Measurements from ENCODE around the gene ZNF771. TPM values are rescaled to one million over a fixed set of nuclear protein-coding genes. Genes with fewer than 3 reads are reported as not detected.

Gene ZNF771
- total RNA-seq, 3 donors from 2014 or later = 7.1 to 9.8 (median 9.4) TPM

DNA sequence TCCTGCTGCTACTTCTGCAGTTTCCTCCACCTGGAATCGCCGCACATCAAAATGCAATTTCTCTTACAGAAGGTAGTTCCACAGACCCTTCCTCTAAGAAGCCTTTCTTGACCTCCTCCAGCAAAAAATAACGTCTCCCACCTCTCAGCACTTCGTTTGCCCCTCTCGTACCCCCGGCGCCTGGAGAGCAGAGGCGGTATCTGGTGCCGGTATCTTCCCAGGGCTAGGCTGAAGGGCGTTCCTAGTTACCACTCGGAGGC, 21.9 kb downstream of the ZNF771 start:
- no peak overlapping the region for H3K4me3 Mint-ChIP-seq
- no peaks in the 10 kb centered on the region for H3K9me3 Mint-ChIP-seq
- peaks cover 16% of the 10 kb centered on the region for H3K36me3 Mint-ChIP-seq (ENCODE audit: insufficient read depth)
- ATAC-seq (no peak), DNase-seq (no peak)
- no peaks in the 10 kb centered on the region for H3K27me3 Mint-ChIP-seq (ENCODE audit: low read depth)
- peaks cover 15% of the 10 kb centered on the region for H3K4me1 Mint-ChIP-seq (ENCODE audit: low read depth)

DNA sequence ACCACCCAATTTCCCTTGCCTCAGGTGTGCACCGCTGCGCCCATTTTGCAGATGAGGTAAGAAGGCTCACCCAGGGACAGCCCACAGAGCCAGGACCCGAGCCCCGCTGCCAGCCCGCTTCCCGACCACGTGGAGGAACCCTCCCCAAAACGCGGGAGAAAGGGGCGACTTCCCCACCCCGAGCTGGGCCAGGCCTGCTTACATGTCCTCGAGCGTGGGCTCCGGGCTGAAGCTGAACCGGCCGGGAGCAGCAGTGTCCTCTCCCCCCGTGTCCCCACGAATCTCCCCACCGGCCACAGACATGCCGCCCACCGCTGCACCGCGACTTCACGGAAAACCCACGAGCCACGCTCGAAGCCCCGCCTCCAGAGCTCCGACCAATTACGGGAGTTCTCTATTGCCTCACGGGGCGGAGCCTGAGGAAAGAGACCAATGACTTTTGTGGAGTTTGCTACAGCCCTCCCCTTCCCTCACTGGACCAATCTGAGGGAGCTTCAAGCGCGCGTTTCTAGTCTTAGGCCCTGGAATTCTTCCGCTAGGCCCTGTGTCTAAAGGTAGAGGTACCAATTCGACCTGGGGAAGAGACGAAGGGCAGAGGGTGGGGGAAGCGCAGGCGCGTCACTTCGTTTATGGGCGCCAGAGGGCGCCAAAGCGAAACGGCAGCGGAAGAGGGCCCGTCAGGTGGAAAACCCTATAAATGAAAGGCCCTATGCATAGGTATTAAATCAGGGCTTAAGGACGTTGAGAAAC, 22.4 kb downstream of the ZNF771 start, which contains the start of gene DCTPP1:
Gene DCTPP1 (minus strand): TSS at position 353 of the 750 bp plus-strand sequence. CDS start 50 bp downstream, at position 303.
- peaks cover 16% of the 10 kb centered on the region for H3K36me3 Mint-ChIP-seq (ENCODE audit: insufficient read depth)
- peaks cover 20% of the 10 kb centered on the region for H3K4me1 Mint-ChIP-seq (ENCODE audit: low read depth)
- H3K27me3 Mint-ChIP-seq (ENCODE audit: low read depth) = no peaks in the 10 kb centered on the region
- ATAC-seq (peak; percentile 97), DNase-seq (peak; percentile 95)
- H3K4me3 Mint-ChIP-seq = no peak within 1 kb of the TSS
- H3K9me3 Mint-ChIP-seq = no peaks in the 10 kb centered on the region

DNA sequence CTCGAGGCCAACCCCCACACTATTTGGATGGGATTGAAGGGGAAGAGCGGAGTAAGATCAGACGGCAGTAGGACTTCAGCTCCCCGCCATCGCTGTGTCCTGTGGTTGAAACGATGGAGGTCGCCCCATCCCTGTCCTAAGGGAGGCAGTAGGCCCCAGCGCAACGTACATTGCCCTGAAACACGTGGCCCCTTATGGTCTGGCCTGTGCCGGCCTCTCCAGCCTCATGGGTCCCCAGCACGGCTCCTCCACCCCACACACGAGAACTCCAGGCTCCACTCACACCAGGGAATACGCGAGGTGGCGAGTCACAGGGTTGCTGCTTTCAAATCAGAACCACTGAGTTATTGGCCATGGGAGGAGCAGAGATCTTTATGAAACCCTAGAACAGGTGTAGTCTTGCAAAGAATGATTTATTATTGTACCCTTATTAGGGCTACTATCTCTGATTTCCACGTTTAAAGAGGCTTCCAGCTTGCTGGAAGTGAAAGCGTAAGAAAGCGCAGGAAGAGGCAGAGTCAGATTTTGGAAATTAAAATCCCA, 23.1 kb downstream of the ZNF771 start:
- Mint-ChIP-seq H3K9me3 (no peaks in the 10 kb centered on the region), H3K4me1 (ENCODE audit: low read depth) (peaks cover 23% of the 10 kb centered on the region), H3K36me3 (ENCODE audit: insufficient read depth) (peaks cover 16% of the 10 kb centered on the region), H3K27me3 (ENCODE audit: low read depth) (no peaks in the 10 kb centered on the region), H3K4me3 (no peak overlapping the region)
- DNase-seq (no peak), ATAC-seq (peak; percentile 6 to 10)

DNA sequence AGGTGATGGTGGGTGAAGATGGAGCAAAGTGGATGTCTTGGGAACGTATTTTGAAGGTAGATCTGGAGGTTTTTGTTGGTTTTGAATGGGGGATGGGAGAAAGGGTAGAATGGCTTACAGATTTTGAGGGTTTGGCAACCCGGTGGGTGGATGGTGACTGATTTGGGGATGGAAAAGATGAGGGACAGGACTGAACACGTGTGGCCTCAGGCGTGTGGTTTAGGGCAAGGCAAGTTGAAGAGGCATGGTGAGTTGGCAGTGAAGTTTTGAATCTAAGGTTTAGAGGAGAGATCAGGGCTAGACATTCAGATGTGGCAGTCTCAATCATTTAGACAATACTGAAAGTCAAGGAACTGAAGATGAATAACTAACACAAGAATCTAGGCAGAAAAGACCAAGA, 27.4 kb downstream of the ZNF771 start:
- no peaks in the 10 kb centered on the region for H3K36me3 Mint-ChIP-seq (ENCODE audit: insufficient read depth)
- no peak overlapping the region for H3K4me3 Mint-ChIP-seq
- no peaks in the 10 kb centered on the region for H3K27me3 Mint-ChIP-seq (ENCODE audit: low read depth)
- peaks cover 17% of the 10 kb centered on the region for H3K4me1 Mint-ChIP-seq (ENCODE audit: low read depth)
- ATAC-seq = peak; percentile 39 to 49
- no peaks in the 10 kb centered on the region for H3K9me3 Mint-ChIP-seq
- no peak for DNase-seq

DNA sequence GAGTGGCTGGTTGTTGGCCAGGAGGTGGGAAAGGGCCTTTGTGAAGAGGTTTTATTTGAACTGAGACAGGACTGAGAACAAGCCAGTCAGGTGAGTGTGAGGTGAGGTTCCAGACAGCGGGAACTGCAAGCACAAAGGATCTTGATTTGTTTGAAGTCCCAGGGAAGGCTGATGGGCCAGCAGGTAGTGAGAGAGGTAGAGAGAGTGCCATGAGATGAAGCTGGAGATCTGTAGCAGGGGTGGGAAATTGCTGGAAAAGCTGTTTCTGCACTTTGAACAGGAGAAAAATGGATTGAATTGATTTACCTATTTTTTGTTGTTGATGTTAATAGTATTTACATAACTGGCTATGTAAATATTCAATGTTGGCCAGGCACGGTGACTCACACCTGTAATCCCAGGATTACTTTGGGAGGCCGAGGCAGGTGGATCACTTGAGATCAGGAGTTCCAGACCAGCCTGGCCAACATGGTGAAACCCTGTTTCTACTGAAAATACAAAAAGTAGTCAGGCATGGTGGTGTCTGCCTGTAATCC, 30.2 kb downstream of the ZNF771 start:
- Mint-ChIP-seq H3K9me3 (no peaks in the 10 kb centered on the region), H3K4me1 (ENCODE audit: low read depth) (peaks cover 17% of the 10 kb centered on the region), H3K36me3 (ENCODE audit: insufficient read depth) (no peaks in the 10 kb centered on the region), H3K27me3 (ENCODE audit: low read depth) (no peaks in the 10 kb centered on the region), H3K4me3 (no peak overlapping the region)
- no peak for ATAC-seq
- DNase-seq = no peak

DNA sequence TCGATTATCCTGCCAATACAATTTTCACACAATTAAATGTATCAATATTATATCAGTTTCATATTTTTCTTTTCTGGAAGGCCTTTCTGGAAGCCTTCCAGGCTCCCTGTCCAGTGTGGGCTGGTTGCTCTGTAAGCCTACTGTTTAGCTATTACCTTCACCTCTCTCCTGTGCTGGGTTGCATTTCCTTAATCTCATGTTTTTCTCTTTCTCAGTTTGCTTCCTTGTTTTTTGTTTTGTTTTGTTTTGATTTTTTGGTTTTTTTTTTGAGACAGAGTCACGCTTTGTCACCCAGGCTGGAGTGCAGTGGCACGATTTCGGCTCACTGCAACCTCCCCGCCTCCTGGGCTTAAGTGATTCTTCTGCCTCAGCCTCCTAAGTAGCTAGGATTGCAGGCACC, 31.4 kb downstream of the ZNF771 start:
- no peaks in the 10 kb centered on the region for H3K27me3 Mint-ChIP-seq (ENCODE audit: low read depth)
- no peaks in the 10 kb centered on the region for H3K9me3 Mint-ChIP-seq
- no peak for DNase-seq
- H3K4me1 Mint-ChIP-seq (ENCODE audit: low read depth) = peaks cover 23% of the 10 kb centered on the region
- peaks cover 9% of the 10 kb centered on the region for H3K36me3 Mint-ChIP-seq (ENCODE audit: insufficient read depth)
- H3K4me3 Mint-ChIP-seq = no peak overlapping the region
- ATAC-seq = no peak

DNA sequence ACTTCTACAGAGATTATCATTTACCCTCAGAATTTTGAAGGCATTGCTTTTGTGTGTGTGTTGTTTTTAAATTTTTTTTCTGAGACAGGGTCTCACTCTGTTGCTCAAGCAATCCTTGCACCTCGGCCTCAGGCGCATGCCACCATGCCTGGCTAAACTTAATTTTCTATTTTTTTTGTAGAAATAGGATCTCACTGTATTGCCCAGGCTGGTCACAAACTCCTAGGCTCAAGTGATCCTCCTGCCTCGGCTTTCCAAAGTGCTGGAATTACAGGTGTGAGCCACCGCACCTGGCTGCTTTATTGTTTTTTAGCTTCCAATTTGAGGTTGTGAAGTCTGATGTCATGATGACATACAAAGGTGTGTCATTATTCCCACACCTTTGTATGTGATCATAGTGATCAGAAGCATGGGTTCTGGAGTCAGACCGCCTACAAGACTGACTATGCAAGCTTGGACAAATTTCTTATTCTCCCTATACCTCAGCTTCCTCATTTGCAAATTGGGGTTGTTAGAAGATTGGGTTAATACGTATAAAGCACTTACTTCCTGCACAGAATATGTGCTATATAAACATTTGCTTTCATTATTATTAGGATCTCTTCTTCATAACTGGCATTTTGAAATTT, 32.4 kb downstream of the ZNF771 start:
- DNase-seq (no peak), ATAC-seq (no peak)
- Mint-ChIP-seq H3K4me3 (no peak overlapping the region), H3K4me1 (ENCODE audit: low read depth) (peaks cover 24% of the 10 kb centered on the region), H3K36me3 (ENCODE audit: insufficient read depth) (peaks cover 15% of the 10 kb centered on the region), H3K27me3 (ENCODE audit: low read depth) (no peaks in the 10 kb centered on the region), H3K9me3 (no peaks in the 10 kb centered on the region)

DNA sequence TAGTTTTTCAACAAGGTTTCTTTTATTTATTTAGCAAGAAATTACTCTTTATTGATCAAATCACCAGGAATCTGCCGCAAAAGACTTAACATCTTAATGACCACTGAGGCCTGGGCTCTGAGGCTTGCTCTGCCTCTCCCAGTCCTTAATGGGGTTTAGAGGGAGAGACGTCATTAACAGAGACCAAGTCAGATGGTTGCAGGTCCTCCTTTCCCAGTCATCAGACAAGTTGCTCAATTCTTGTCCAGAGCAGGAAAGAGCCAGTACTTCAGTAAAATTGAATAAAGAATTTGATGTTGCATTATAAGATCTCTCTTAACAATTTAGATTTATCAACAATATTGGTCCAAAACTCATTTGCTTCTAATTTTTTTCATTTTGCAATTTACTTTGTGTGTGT, 36.2 kb downstream of the ZNF771 start:
- peaks cover 16% of the 10 kb centered on the region for H3K36me3 Mint-ChIP-seq (ENCODE audit: insufficient read depth)
- no peaks in the 10 kb centered on the region for H3K9me3 Mint-ChIP-seq
- H3K4me3 Mint-ChIP-seq = peak overlapping the region; percentile 90
- ATAC-seq = no peak
- no peaks in the 10 kb centered on the region for H3K27me3 Mint-ChIP-seq (ENCODE audit: low read depth)
- DNase-seq = no peak
- peaks cover 30% of the 10 kb centered on the region for H3K4me1 Mint-ChIP-seq (ENCODE audit: low read depth)

DNA sequence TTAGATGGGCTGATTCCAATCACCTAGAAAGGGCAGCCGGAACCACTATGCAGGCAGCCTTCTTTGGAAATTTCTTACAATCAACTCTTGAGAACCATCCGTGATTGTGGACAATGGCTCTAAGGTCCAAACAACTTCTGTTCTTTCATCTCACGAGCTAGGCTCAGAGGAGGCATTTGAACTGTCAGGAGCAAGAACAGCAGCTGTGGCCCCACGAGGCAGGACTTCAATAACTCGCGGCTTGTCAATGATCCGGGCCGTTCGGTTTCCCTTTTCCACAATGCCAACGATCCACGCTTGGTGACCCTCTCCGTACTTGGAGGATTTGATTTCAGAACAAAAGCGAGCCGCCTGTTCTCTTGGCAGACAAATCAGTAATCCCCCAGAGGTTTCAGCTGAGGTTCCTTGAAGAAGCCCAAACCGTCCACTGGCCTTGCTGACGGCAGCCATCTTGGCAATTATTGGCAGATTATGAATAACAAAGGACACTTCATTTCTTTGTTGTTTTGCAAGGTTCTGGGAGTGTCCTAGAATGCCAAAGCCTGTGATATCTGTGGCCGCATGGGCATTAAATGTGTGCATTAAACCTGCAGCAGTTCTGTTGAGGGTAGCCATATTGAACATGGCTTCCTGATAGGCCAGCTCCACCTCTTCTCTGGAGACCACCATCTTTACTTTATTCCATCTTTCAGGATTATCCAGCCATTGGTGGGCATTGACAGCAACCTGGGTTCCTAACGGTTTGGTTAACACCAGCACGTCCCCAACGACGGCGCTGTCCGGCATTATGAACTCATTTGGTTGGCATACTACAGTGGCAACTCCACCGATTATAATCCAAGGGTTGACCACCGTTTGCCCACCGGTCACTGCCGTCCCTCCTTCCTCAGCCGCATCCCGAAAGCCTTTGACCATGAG, 37.1 kb downstream of the ZNF771 start:
- no peak for DNase-seq
- ATAC-seq = no peak

DNA sequence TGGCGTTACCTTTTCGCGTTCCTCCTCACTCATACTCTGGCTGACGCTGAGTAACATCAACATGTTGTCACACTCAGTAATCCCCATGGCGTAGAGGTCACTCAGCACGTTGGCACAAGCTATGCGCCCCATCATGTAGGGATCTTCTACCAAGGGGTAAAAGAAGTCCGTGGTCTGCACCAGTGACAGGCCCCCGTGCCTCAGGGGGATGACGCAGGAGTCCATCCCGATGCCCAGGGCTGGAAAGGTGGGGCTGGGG, 37.7 kb downstream of the ZNF771 start:
- Mint-ChIP-seq H3K4me3 (peak overlapping the region; percentile 90), H3K9me3 (no peaks in the 10 kb centered on the region), H3K36me3 (ENCODE audit: insufficient read depth) (peaks cover 16% of the 10 kb centered on the region), H3K4me1 (ENCODE audit: low read depth) (peaks cover 35% of the 10 kb centered on the region), H3K27me3 (ENCODE audit: low read depth) (no peaks in the 10 kb centered on the region)
- DNase-seq (no peak), ATAC-seq (no peak)

More for the DNA sequence above, 37.1 kb downstream of the ZNF771 start:
- no peaks in the 10 kb centered on the region for H3K27me3 Mint-ChIP-seq (ENCODE audit: low read depth)
- H3K4me3 Mint-ChIP-seq = peak overlapping the region; percentile 90
- peaks cover 31% of the 10 kb centered on the region for H3K4me1 Mint-ChIP-seq (ENCODE audit: low read depth)
- no peaks in the 10 kb centered on the region for H3K9me3 Mint-ChIP-seq
- peaks cover 16% of the 10 kb centered on the region for H3K36me3 Mint-ChIP-seq (ENCODE audit: insufficient read depth)

DNA sequence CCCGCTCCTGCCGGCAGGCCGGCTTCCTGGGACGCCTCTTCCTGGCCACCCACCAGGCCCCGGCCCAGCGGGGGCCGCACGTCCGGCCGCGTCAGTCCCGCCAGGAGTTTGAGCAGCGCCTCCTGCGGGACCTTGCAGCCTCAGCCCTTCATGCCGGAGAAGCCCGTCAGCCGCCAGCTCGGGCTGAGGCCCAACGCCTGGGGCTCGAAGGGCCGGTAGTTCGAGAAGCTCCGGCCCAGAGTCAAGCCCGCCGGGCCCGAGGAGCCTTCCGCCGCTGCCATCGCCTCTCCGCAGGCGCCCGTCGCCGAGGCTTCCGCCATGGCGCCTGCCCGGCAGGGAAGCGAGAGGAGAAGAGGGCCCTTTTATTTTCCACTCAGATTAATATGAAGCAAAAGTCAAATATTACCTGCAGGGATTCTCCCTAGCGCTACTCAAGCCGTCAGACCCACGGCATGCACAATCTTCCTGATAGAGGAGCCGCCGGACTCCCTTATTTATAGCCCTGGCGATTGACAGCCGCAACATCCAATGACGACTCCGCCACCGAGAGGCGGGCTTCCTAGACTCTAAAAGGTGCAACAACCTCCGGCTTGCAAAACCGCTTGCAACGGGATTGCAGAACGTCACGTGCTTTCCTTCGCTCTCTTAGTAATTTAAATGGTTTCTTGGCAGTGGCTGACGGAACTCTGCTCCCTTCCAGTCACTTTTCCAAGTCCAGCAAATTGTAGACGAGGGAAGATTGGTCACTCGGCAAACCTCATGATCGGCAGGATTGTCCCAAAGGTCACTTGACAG, 38.2 kb downstream of the ZNF771 start, which contains the start of gene SEPHS2:
Gene SEPHS2 (minus strand): TSS at position 467 of the 795 bp plus-strand sequence. CDS start 147 bp downstream, at position 320.
- H3K36me3 Mint-ChIP-seq (ENCODE audit: insufficient read depth) = peaks cover 16% of the 10 kb centered on the region
- peak within 1 kb of the TSS; percentile 90 for H3K4me3 Mint-ChIP-seq
- peaks cover 40% of the 10 kb centered on the region for H3K4me1 Mint-ChIP-seq (ENCODE audit: low read depth)
- H3K9me3 Mint-ChIP-seq = no peaks in the 10 kb centered on the region
- DNase-seq = peak; percentile 93
- H3K27me3 Mint-ChIP-seq (ENCODE audit: low read depth) = no peaks in the 10 kb centered on the region
- peak; percentile 97 to 98 for ATAC-seq

DNA sequence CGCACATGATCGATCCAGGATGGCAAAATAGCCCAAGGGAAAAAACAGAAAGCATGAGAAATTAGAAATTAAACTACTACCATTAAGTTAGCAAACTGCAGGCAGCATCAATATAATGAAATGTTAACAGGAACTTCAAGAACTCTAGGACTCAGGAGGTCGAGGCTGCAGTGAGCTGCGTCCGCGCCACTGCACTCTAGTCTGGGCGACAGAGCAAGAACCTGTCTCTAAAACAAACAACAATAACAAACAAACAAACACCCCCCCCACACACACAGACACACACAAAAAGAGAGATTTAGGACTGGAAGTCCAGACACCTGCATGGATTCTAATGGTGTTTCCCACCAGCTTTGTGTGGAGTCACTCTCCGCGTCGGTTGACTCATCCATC, 38.8 kb downstream of the ZNF771 start:
- Mint-ChIP-seq H3K4me3 (peak overlapping the region; percentile 90), H3K27me3 (ENCODE audit: low read depth) (no peaks in the 10 kb centered on the region), H3K4me1 (ENCODE audit: low read depth) (peaks cover 45% of the 10 kb centered on the region), H3K36me3 (ENCODE audit: insufficient read depth) (peaks cover 16% of the 10 kb centered on the region), H3K9me3 (no peaks in the 10 kb centered on the region)
- DNase-seq = no peak
- ATAC-seq = no peak

DNA sequence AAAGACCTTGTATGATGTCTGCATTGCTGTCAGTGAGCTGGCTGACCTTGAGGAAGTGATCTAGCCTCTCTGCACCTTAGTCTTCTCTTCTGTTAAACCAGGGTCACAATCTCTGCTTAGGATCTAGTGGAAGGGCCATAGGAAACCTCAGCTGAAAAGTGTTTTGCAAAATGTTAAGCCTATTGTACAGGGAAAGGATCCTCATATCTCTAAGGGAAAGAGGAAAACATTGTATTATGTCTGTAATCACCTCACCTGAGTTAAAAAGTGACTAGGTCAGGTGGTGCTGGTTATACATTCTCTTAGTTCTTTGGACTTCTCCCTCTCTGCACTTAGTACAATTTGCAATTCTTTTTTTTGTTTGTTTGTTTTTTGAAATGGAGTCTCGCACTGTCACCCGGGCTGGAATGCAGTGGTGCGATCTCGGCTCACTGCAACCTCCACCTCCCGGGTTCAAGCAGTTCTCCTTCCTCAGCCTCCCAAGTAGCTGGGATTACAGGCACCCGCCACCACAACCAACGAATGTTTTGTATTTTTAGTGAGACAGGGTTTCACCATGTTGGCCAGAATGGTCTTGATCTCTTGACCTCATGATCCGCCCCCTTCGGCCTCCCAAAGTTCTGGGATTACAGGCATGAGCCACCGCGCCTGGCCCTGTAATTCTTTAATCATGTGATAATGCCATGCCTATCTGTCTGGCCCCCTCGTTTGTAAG, 40.3 kb downstream of the ZNF771 start:
- Mint-ChIP-seq H3K27me3 (ENCODE audit: low read depth) (no peaks in the 10 kb centered on the region), H3K36me3 (ENCODE audit: insufficient read depth) (peaks cover 16% of the 10 kb centered on the region), H3K9me3 (no peaks in the 10 kb centered on the region), H3K4me1 (ENCODE audit: low read depth) (peaks cover 49% of the 10 kb centered on the region), H3K4me3 (no peak overlapping the region)
- ATAC-seq (no peak), DNase-seq (no peak)
